ENCODE measurements around the gene AP4M1.
A peak's percentile ranks its signal among the peaks of the same experiment; 100 is the strongest.

The AP4M1 gene

GRCh38 chr7:100152404-100152803 is 51.0 kb downstream of the AP4M1 start:
- H4K20me1 ChIP-seq (ENCODE audit: insufficient read depth, low read length): no peaks in the 10 kb centered on the region
- H3K9ac ChIP-seq (ENCODE audit: low read length): no peak overlapping the region
- H3K27ac ChIP-seq (ENCODE audit: low read depth, low read length, poor library complexity, severe bottlenecking): peak overlapping the region; percentile 44
- peaks cover 11% of the 10 kb centered on the region for H3K79me2 ChIP-seq (ENCODE audit: insufficient read depth, low read length)
- H3K27me3 ChIP-seq (ENCODE audit: insufficient read depth, low read length): no peaks in the 10 kb centered on the region
- peak overlapping the region; percentile 29; the same call in 1 of the 2 replicates for H3K4me2 ChIP-seq (ENCODE audit: low read length)
- H3K4me3 ChIP-seq (ENCODE audit: low read depth, low read length, poor library complexity, severe bottlenecking): no peak overlapping the region
- H3F3A ChIP-seq (ENCODE audit: insufficient read depth, low read length): peaks cover 5% of the 10 kb centered on the region; the same call in 1 of the 2 replicates
- no peak overlapping the region for H2AFZ ChIP-seq (ENCODE audit: low read length)
- peaks cover 81% of the 10 kb centered on the region for H3K4me1 ChIP-seq (ENCODE audit: insufficient read depth, low read length, severe bottlenecking)
- no peak for TF ChIP-seq EZH2 (IDR thresholded peaks at IDR 0.05; ENCODE audit: borderline replicate concordance, low read length)
- TF ChIP-seq CTCF (IDR thresholded peaks at IDR 0.05; ENCODE audit: low read length): no peak; the same call in 1 of the 2 replicates
- H3K9me3 ChIP-seq (ENCODE audit: low read length): no peaks in the 10 kb centered on the region
- H3K9me2 ChIP-seq (ENCODE audit: low read depth, low read length): no peaks in the 10 kb centered on the region
- H3K36me3 ChIP-seq (ENCODE audit: insufficient read depth, low read length): peaks cover 60% of the 10 kb centered on the region

- peaks cover 60% of the 10 kb centered on the region for H3K36me3 ChIP-seq (ENCODE audit: insufficient read depth, low read length)
- no peak for TF ChIP-seq EZH2 (IDR thresholded peaks at IDR 0.05; ENCODE audit: borderline replicate concordance, low read length)
- no peak for TF ChIP-seq CTCF (IDR thresholded peaks at IDR 0.05; ENCODE audit: low read length)
Observed at GRCh38 chr7:100152937-100153666, 51.7 kb downstream of the AP4M1 start.

GRCh38 chr7:100153708-100154535 is 52.5 kb downstream of the AP4M1 start:
- Histone ChIP-seq H3K9me3 (ENCODE audit: low read length) (no peaks in the 10 kb centered on the region), H3K27me3 (ENCODE audit: insufficient read depth, low read length) (no peaks in the 10 kb centered on the region), H3K27ac (ENCODE audit: low read depth, low read length, poor library complexity, severe bottlenecking) (peak overlapping the region; percentile 32), H3K9me2 (ENCODE audit: low read depth, low read length) (no peaks in the 10 kb centered on the region), H3K79me2 (ENCODE audit: insufficient read depth, low read length) (peaks cover 11% of the 10 kb centered on the region), H3K4me1 (ENCODE audit: insufficient read depth, low read length, severe bottlenecking) (peaks cover 80% of the 10 kb centered on the region), H3K36me3 (ENCODE audit: insufficient read depth, low read length) (peaks cover 60% of the 10 kb centered on the region), H3K9ac (ENCODE audit: low read length) (no peak overlapping the region), H3K4me3 (ENCODE audit: low read depth, low read length, poor library complexity, severe bottlenecking) (no peak overlapping the region), H3F3A (ENCODE audit: insufficient read depth, low read length) (peaks cover 5% of the 10 kb centered on the region; the same call in 1 of the 2 replicates), H2AFZ (ENCODE audit: low read length) (no peak overlapping the region), H4K20me1 (ENCODE audit: insufficient read depth, low read length) (no peaks in the 10 kb centered on the region), H3K4me2 (ENCODE audit: low read length) (no peak overlapping the region)
- TF ChIP-seq EZH2 (IDR thresholded peaks at IDR 0.05; ENCODE audit: borderline replicate concordance, low read length) (no peak), CTCF (IDR thresholded peaks at IDR 0.05; ENCODE audit: low read length) (no peak)

More at GRCh38 chr7:100152937-100153666, 51.7 kb downstream of the AP4M1 start:
- no peak overlapping the region for H3K9ac ChIP-seq (ENCODE audit: low read length)
- peak overlapping the region; percentile 29; the same call in 1 of the 2 replicates for H3K4me2 ChIP-seq (ENCODE audit: low read length)
- H3K9me3 ChIP-seq (ENCODE audit: low read length): no peaks in the 10 kb centered on the region
- H2AFZ ChIP-seq (ENCODE audit: low read length): no peak overlapping the region
- no peaks in the 10 kb centered on the region for H4K20me1 ChIP-seq (ENCODE audit: insufficient read depth, low read length)
- peak overlapping the region; percentile 44 for H3K27ac ChIP-seq (ENCODE audit: low read depth, low read length, poor library complexity, severe bottlenecking)
- H3K79me2 ChIP-seq (ENCODE audit: insufficient read depth, low read length): peaks cover 11% of the 10 kb centered on the region
- peaks cover 82% of the 10 kb centered on the region for H3K4me1 ChIP-seq (ENCODE audit: insufficient read depth, low read length, severe bottlenecking)
- H3F3A ChIP-seq (ENCODE audit: insufficient read depth, low read length): peaks cover 5% of the 10 kb centered on the region; the same call in 1 of the 2 replicates
- H3K4me3 ChIP-seq (ENCODE audit: low read depth, low read length, poor library complexity, severe bottlenecking): no peak overlapping the region
- no peaks in the 10 kb centered on the region for H3K27me3 ChIP-seq (ENCODE audit: insufficient read depth, low read length)
- H3K9me2 ChIP-seq (ENCODE audit: low read depth, low read length): no peaks in the 10 kb centered on the region
